Mesendoderm (in vitro differentiated cells): ENCODE data around the gene DNAJA4. TPM values are rescaled to one million over a fixed set of nuclear protein-coding genes. Genes with fewer than 3 reads are reported as not detected.

Source experiments
- small RNA-seq: library from polyadenylated mRNA; stranded (forward); fragments of <200 nt; extraction: miRNeasy Mini kit (QIAGEN cat#:217004); gene quantifications from one replicate; pipeline ENCODE3, GENCODE V24; 2013; ENCODE audit not compliant: insufficient read depth

Gene DNAJA4

Small RNAs within 50 kb of the gene (small RNA-seq; reads per million reads assigned to genes)
- gene AC090607.5, result not detected
